Posterior vena cava (tissue), 2 donors: Measurements from ENCODE around the gene HDAC4. TPM values are rescaled to one million over a fixed set of nuclear protein-coding genes. Genes with fewer than 3 reads are reported as not detected.

Source experiments
- DNase-seq: peaks from one replicate; pipeline ENCODE4 v3.0.0-alpha.2; 2020; ENCODE audit warnings: low spot score
- intact Hi-C, 2 donors: fragments of 100-400 bp; cut with DNase I; formaldehyde crosslinking; loops; one replicate each; pipeline versions ENCODE4 v1.14.1 to v1.14.2; 2022 to 2023
- total RNA-seq, 2 donors: library from RNA; stranded (reverse); fragmentation: NEBNext Ultra II Directional; extraction: Animal tissue kit (Norgen Biotek cat#: 25700); gene quantifications; one replicate each; pipeline ENCODE4 v1.2.1, GENCODE V29; 2021
- donor health status: DM: yes; HTN: yes; CAD: no.
- donor health status: DM: yes; HTN: yes; CAD: no.

Gene HDAC4
- total RNA-seq, 2 donors from 2014 or later, result 47.6 to 66.9 TPM

DNA sequence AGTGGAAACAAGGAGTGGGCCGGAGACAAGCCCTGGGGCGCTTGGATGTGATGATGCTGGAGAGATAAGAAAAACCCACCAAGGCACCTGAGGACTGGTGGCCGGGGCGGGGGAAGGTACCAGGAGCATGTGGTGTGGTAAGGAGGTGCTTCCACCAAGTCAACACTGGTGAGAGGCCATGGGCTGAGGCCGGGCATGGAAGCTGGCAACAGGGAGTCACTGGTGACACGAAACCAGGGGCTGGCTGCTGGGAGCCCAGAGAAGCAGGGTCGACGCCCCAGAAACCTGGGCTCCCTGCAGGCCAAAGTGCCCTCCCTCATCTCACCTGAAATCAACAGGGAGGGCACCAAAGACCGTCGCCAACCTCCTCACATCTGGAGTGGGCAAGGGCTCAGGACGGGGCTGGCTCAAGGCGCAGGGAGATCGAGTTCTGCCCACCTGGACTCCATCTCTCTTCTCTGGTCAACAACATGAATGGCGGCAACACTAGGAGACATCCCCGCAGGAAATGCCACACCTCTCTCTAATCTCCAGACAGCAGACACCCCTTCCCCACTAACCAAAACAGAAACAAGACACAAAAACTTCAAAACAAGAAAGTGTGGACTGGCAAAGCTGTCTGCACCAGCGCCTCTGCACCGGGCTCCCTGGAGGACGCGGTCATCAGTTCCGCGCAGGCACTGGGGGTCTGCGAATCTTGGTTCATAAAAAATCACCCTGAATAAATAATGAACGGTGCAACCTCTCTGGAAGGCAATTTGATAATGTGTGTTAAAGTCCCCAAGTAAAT is 185.5 kb downstream of the HDAC4 start:
- DNase-seq, result peak; percentile 67
- intact Hi-C loops, result no loop called here

- DNase-seq, result peak; percentile 66
- intact Hi-C loops, result no loop called here
These were observed 186.1 kb downstream of the HDAC4 start for GRCh38 chr2:239214725-239215124.

DNA sequence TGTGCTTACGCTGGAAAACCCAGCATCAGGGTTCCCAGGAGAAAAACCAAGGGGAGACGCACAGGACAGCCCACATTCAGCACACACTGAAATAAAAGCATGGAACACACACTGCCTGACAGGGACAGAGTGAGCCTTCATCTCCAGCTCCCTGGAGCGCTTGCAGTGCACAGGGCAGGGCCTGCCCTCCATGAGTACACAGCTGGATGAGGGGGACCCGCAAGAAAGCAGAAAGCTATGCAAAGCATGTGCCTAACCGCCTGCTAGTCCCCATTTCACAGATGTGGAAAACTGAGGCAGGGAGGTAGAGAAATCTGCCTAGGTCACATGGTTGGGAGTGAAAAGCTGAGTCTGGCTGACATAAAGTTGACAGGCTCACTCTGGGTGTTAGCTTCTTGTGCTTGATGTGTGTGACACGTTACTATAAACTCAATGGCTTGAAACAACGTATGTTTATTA is 187.1 kb downstream of the HDAC4 start:
- DNase-seq, result peak; percentile 31
- intact Hi-C loops, result no loop called here

- intact Hi-C loops, result no loop called here
- DNase-seq, result peak; percentile 62
These were observed 187.7 kb downstream of the HDAC4 start for GRCh38 chr2:239212929-239213642.

DNA sequence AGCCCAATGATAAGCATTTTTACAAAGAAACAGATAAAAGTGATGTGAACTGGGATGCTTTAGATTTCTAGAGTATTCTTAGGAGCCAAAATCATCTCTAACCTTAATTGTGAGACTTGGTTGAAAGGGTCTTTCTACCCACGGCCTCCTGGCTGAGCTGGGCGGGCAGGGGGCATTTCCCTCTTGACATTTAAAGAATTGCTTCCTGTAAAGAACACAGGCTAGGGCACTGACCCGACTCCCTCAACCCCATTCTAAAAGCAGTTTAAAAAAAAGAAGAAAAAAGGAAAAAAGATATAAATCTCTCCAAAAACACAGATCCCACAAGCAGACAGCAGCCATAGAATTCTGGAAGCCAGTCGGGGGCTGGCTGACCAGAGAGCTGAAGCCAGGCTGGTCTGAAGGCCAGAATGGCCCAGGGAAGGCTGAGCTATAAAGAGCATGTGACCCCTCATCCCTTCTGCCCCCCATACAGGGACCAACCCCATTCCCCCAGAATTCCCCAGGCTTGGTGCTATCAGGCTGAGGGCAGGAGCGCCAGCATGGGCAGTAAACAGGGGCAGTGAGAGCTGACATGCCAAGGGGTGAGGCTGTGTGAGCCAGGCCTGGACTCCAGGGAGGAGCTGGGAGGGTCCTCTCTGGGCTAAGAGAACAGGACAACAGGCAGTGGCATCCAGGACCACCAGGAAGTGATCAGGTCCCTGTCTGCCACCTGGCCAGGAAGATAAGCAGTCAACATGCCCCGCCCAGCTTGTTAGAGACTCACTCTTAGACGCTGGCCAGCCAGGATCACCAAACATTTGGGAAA is 188.5 kb downstream of the HDAC4 start:
- intact Hi-C loops, result no loop called here
- peak; percentile 77 for DNase-seq

DNA sequence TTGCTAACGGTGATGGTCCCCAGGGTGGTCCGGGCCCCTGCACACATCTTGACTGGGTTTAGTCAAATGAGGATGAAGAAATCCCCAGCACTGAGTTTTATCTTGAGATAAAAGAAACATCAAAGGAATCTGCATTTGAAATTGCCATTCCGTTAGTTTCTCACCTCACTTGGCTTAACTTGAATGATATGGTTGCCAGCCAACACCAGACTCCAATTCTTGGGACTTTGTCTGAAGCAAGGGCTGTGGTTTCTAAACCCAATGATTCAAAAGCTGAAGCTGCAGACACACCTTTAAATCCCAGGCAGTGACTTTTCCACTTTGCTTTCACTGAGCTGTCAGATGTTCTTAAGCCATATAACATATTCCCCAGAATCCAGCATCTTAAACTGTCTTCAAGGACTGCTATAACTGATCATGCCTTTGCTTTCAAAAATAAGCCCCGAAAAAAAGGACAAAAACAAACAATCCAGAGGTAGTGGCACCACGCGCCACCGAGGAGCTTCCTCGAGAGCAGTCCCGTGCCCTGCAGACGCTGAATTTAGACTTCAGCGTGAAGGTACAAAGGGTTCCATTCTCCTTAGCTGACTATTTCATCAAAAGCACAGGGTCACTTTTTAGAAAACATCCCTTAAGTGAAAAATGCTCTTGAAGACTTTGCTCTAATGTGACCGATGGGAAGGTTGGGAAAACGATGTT is 189.3 kb downstream of the HDAC4 start:
- DNase-seq, result peak; percentile 19

DNA sequence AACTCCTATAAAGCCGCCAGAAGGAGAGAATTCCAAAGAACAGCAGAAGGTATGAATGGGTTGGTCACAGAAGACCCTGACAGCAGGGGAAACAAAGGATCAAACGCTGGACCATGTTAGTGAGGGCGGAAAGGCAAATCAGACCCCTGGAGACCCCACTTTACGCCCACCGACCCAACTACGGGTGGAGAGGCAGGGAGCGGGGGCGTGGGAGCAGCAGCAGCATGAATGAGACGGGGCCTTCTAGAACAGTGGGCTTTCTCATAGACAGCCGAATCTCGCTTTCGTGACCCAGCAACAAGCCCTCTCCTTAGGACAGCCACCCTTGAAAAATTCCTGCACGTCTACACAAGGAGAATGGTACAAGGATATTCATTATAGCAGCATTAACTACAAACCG is 191.0 kb downstream of the HDAC4 start:
- intact Hi-C loops, result no loop called here
- no peak for DNase-seq

More for the DNA sequence above, 189.3 kb downstream of the HDAC4 start:
- intact Hi-C loops, result no loop called here

GRCh38 chr2:239208465-239209180 is 192.2 kb downstream of the HDAC4 start:
- DNase-seq, result peak; percentile 31
- intact Hi-C loops, result no loop called here

DNA sequence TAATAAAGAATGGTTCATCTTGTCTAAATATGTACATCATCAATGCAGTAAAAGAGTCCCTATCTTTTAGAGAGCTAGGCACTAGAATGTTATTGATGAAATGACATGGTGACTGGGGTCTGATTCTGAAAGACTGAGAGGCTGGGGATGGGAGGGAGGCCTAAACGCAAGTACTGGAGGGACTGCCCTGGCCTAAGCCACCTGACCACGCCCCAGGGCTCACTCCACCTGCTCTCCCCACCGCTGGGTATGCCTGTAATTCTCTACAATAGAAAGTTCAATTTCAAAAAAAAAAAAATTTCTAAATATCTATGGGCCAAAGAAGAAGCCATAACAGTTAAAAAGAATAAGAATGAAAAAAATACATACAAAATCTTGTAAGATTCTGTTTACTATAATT is 194.0 kb downstream of the HDAC4 start:
- intact Hi-C loops, result no loop called here
- no peak for DNase-seq

DNA sequence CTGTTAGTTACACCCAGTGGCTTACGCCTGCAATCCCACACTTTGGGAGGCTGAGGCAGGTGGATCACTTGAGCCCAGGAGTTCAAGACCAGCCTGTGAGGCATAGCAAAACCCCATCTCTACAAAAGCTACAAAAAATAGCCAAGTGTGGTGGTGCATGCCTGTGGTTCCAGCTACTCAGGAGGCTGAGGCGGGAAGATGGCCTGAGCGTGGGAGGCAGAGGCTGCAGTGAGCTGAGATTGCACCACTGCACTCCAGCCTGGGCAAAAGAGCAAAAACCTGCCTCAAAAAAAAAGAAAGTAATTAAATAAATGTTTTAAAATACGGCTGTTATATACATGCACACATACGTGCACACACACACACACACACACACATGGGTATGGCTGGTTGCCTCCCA is 194.8 kb downstream of the HDAC4 start:
- intact Hi-C loops, result no loop called here
- no peak for DNase-seq

DNA sequence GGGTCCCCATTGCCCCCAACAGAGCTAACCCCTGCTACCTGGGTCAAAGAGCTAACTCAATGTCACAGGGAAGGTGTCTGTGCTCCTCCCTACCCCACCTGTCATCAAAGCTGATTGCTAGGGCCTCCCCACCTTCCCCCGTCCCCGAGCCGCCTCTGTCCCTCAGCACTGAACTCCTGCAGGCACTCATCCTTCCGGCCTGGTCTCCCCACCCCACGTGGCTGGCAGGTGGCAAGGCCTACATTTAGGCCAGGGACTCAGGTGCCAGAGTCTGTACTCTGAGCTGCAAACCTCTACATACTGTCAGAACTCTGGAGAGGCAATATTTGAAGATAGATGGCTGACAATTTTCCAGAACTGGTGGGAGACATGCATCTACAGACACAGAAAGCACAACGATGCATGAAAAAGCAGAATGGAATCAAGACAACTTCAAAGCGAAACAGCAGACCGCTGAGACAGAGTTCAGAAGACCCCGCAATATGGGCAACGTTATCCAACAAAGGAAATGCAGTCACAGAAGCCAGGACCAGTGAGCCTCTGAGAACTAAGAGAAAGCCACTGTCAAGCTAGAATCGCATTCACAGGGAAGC is 195.8 kb downstream of the HDAC4 start:
- DNase-seq, result no peak
- intact Hi-C loops, result no loop called here

DNA sequence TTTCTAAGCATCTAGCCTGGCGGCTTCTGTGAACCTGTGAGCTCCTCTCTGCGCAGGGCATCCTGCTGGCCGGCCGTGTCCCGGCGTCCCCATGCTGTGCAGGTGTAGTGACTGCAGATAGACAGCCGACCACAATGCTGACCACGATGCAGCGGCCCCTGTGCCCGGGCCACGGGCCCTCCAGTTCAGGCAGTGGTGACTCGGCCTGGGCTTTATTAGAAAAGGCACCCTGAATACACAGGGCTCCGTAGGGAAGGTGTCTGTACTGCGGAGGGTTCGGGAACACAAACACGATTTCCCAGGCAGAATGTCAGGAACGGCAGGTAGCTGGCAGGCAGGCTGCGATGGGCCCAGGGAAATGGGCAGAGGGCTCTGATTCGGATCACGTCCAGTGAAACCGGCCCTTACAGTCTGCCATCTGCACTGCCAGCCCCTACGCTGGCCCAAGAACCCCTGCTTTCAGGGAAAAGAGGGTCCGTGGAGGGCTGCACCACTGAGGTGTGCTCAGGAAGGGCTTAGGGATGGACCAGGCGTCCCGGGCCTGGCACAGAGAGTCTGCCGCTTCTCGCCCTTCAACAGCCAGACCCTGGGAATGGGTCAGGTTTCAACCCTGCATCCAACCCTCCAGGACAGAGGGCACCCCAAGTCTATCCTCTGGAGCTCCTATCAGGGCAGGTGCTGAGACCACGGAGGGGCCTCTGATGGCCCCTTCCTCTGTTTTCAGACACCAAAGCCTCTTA is 196.5 kb downstream of the HDAC4 start:
- DNase-seq, result no peak
- intact Hi-C loops, result no loop called here

- no peak for DNase-seq
- intact Hi-C loops, result no loop called here
These were observed 197.2 kb downstream of the HDAC4 start for GRCh38 chr2:239203443-239204135.

DNA sequence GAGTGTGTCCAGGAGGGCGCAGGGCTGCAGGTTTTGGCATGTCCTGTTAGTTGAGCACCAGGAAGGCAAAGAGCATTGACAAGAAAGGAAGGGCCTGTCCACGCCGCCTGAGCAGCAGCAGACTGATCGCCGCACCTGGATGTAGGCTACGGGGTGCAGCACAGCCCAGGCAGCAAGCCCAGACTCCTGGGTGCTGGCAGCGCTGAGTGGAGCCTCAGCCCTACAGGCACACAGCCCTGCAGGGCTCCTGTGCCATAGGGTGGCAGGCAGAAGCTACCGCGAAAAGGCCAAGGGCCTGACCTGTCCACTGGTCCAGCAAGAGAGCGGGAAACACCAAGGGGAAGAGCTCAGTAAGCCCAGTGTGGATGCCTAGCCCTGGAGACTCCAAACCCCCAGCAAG is 198.0 kb downstream of the HDAC4 start:
- DNase-seq, result peak; percentile 58
- intact Hi-C loops, result no loop called here

GRCh38 chr2:239202343-239202742 is 198.5 kb downstream of the HDAC4 start:
- DNase-seq, result peak; percentile 45
- intact Hi-C loops, result no loop called here

- intact Hi-C loops, result no loop called here
- DNase-seq, result peak; percentile 46
These were observed 198.9 kb downstream of the HDAC4 start for GRCh38 chr2:239201884-239202283.

DNA sequence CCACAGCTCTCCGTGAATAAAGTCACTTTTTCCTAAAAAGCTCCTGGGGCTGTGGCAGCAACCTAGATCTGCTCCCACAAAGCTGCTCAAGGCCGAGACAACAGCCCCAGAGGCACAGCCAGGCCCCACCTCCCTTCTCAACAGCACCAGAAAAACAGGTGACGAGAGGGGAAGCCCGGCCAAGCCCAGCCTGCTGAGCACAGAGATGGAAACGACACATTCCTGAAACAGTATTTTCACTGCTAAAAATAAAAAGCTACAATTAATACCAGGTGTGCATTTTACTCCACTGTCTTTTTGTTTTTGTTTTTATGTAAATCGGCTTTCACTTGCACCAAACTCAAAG is 199.3 kb downstream of the HDAC4 start:
- intact Hi-C loops, result no loop called here
- DNase-seq, result peak; percentile 67
